ENCODE data around the gene EML1.

Gene EML1

DNA sequence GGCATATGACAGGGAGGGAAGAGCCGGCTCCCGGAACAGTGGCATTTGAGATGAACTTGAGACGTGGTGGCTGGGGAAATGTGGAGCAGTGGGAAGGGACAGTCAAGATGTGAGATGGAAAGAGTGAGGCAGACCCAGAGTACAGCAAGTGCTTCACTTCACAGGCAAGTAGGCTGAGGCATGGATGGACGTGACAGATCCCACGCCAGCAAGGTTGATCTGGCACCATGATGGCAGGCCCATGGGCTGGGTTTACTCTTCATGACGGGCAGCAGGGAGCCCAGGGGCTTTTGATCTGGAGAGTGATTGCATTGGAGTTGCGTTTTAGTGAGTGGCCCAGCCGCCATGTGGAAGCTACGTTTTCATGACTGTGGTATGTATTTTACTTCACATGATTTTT lies 17.9 kb upstream of the EML1 start:
- no peak for TF ChIP-seq ZFX (IDR thresholded peaks at IDR 0.05)
- TF ChIP-seq, protein P1, sequence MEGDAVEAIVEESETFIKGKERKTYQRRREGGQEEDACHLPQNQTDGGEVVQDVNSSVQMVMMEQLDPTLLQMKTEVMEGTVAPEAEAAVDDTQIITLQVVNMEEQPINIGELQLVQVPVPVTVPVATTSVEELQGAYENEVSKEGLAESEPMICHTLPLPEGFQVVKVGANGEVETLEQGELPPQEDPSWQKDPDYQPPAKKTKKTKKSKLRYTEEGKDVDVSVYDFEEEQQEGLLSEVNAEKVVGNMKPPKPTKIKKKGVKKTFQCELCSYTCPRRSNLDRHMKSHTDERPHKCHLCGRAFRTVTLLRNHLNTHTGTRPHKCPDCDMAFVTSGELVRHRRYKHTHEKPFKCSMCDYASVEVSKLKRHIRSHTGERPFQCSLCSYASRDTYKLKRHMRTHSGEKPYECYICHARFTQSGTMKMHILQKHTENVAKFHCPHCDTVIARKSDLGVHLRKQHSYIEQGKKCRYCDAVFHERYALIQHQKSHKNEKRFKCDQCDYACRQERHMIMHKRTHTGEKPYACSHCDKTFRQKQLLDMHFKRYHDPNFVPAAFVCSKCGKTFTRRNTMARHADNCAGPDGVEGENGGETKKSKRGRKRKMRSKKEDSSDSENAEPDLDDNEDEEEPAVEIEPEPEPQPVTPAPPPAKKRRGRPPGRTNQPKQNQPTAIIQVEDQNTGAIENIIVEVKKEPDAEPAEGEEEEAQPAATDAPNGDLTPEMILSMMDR (conservative IDR thresholded peaks at IDR 0.05), result no peak
- no peak overlapping the region for H3K27ac ChIP-seq

DNA sequence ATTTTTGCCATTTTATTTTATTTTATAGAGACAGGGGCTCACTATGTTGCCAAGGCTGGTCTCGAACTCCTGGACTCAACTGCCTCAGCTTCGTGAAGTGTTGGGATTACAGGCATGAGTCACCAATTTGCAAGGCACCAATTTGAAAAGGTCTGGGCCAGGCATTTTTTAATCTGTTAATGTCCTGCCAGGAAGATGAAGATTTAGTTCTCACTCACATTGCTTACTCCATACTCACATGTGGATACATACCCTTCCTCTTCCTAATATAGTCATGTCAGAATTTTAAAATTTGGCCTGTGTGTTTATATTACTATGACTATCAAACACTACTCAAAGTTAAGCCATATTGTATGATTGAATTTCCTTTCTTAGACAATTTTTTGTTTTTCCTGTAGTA lies 15.3 kb upstream of the EML1 start:
- TF ChIP-seq, protein P1 (conservative IDR thresholded peaks at IDR 0.05), result no peak
- no peak for TF ChIP-seq ZFX (IDR thresholded peaks at IDR 0.05)
- no peak overlapping the region for H3K27ac ChIP-seq

DNA sequence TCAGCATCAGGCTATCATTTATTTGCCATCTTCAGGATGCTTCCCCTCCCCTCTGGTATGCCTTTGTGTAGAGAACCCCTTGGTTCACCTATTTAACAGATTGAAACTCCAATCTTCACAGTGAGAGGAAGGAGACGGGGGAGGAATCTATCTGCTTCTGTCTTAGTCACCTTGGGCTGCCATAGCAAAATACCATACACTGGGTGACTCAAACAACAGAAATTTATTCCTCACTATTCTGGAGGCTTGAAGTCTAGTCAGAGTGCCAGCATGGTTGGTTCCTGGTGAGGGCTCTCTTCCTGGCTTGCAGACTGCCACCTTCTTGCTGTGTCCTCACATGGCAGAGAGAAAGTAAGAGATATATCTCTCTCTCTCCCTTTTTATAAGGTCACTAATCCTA lies 13.5 kb upstream of the EML1 start:
- TF ChIP-seq ZFX (IDR thresholded peaks at IDR 0.05), result no peak
- TF ChIP-seq, protein P1 (conservative IDR thresholded peaks at IDR 0.05), result no peak
- no peak overlapping the region for H3K27ac ChIP-seq

DNA sequence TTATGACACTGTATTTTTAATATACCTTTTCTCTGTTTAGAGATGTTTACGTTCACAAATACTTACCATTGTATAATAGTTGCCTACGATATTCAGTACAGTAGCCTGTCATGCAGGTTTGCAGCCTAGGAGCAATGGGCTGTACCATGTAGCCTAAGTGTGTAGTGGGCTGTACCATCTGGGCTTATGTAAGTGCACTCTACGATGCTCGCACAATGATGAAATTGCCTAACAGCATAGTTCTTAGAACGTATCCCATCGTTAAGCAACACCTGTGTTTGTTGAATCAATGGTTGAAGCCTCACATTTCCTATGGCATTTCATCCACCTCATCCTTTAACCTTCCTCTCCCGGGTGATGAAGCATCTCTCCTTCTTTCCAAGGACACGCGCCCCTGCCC lies 12.5 kb upstream of the EML1 start:
- no peak overlapping the region for H3K27ac ChIP-seq
- TF ChIP-seq ZFX (IDR thresholded peaks at IDR 0.05), result no peak
- TF ChIP-seq, protein P1 (conservative IDR thresholded peaks at IDR 0.05), result no peak

DNA sequence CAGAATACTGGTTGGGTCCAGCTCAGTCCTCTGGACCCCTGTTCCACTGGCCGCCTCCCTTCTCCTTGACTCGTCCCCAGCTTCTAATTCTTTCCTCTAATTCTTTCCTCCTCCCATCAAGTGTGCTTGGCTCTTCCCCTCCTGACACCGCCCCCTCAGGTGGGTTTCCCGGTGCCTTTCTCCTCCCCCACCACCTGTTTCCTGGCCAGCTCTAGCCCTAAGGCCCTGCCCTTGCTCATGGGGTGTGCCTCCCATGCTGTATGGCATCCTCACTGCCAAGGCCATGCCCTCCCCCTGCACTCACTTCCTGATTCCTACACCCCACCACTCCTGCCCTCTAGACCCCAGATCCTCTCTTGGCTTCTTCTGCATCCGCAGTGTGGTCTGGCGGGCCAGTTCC lies 12.1 kb upstream of the EML1 start:
- TF ChIP-seq ZFX (IDR thresholded peaks at IDR 0.05), result no peak
- TF ChIP-seq, protein P1 (conservative IDR thresholded peaks at IDR 0.05), result no peak
- no peak overlapping the region for H3K27ac ChIP-seq

DNA sequence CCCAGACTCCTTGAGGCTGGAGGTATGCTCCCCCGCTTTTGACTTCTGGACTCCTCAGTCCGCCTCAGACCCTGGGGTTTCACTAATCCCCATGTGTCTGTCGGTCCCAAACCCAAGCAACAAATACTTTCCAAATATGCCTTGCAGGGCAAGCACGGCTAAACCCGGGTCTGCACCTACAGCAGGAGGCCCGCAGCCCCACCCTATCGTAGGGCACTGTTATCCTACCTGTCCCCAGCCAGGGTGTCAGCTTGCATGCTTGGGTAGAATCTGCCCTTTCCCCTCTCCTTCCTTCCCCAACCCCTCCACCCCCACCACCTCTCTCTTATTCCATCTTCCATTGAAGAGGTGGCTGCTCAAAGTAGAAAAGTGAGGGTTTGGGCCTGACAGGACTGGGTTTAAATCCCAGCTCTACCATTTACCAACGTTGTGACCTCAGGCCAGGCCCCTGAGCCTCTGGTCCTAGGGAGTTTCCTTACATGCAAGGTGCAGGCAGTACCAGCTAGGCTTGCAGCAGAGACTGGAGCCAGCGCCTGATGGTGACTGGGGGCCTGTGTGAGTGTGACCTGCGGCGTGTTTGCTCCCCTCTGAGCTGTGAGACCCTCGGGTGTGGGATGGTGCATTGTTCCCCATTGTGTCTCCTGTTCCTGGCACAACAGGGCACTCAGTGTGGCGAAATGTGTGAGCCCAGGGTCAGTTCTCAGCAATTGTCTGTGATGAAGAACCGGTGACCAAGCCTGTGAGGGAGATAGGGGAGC lies 11.2 kb upstream of the EML1 start:
- TF ChIP-seq ZFX (IDR thresholded peaks at IDR 0.05), result no peak
- TF ChIP-seq, protein P1 (conservative IDR thresholded peaks at IDR 0.05), result no peak
- no peak overlapping the region for H3K27ac ChIP-seq

DNA sequence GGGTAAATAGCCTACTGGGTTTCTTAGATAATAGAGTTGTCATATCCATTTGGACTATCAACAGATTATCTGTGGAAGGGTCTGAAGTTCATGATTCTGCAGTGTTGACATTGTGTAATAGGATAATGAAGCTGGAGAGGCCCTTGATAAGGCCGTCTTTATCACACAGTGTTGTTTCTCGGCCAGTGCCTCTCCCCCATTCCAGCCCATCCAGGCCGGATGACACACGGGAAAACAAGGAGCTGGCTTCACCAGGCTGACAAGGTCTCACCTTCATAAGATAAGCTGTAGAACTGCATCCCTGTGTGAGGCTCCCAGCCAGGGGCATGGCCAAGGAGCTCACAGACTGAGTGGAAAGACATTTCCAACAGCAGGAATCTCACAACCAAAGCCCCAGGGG lies 8.7 kb upstream of the EML1 start:
- TF ChIP-seq, protein P1 (conservative IDR thresholded peaks at IDR 0.05), result no peak
- TF ChIP-seq ZFX (IDR thresholded peaks at IDR 0.05), result no peak

More for the DNA sequence above, 8.7 kb upstream of the EML1 start:
- no peak overlapping the region for H3K27ac ChIP-seq

All from C4-2B (cell line).